ENCODE data around the gene ELFN1.

- TF ChIP-seq CTCF (IDR thresholded peaks at IDR 0.05) (no peak), POLR2AphosphoS5 (IDR thresholded peaks at IDR 0.05; ENCODE audit: insufficient read depth in 1 of 2, low read depth in 1 of 2) (no peak), POLR2A (IDR thresholded peaks at IDR 0.05) (no peak)
Observed at GRCh38 chr7:1719913-1720312, 49.8 kb downstream of the ELFN1 start.
